HepG2 (cell line): ENCODE results near the gene CHEK2.

Source experiments
- SIN3A ChIP-seq: IDR thresholded peaks from 2 replicates; pipeline ENCODE4 v1.6.1; 2011; ENCODE audit warnings: low read depth, mild to moderate bottlenecking, control low read depth, low read length, borderline replicate concordance
- TF ChIP-seq, protein P1 (sequence below), 2 experiments: IDR thresholded peaks; 2 replicates each; pipeline ENCODE4 v1.6.1; 2011 to 2012; ENCODE audit warnings: low read length in 2 of 2, borderline replicate concordance in 1 of 2, low read depth in 1 of 2, mild to moderate bottlenecking in 1 of 2, moderate library complexity in 1 of 2

DNA sequence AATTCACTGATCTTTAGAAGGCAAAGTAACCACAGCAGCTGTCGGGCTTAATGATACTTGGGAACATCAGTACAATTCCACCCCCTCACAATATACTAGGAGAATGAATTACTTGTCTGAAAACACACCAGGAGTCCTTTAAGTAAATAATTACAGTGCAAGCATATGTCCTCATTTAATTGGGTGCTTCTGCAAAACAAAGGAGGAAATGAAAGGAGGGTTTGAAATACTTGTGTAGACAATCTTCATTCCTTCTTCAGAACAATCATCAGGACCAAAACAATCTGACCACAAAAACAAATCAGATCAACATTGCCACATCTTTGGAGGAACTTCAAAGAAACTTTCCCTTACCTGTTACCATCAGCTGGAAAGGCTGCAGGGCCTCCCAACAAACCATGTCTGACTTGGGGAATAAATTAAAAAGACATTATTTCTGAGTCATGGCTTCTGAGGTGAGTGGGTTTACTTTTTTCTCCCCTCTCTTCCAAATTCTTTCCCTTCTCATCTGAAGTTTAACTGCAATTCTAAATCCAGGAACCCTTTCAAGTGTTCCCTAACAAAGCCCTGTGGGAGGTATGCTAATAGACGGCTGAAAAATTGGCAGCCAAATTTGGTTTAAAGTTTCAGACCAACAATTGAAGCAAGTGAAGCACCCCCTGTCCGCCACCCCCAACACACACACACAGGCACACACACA, 18.4 kb upstream of the CHEK2 start:
- TF ChIP-seq, protein P1, sequence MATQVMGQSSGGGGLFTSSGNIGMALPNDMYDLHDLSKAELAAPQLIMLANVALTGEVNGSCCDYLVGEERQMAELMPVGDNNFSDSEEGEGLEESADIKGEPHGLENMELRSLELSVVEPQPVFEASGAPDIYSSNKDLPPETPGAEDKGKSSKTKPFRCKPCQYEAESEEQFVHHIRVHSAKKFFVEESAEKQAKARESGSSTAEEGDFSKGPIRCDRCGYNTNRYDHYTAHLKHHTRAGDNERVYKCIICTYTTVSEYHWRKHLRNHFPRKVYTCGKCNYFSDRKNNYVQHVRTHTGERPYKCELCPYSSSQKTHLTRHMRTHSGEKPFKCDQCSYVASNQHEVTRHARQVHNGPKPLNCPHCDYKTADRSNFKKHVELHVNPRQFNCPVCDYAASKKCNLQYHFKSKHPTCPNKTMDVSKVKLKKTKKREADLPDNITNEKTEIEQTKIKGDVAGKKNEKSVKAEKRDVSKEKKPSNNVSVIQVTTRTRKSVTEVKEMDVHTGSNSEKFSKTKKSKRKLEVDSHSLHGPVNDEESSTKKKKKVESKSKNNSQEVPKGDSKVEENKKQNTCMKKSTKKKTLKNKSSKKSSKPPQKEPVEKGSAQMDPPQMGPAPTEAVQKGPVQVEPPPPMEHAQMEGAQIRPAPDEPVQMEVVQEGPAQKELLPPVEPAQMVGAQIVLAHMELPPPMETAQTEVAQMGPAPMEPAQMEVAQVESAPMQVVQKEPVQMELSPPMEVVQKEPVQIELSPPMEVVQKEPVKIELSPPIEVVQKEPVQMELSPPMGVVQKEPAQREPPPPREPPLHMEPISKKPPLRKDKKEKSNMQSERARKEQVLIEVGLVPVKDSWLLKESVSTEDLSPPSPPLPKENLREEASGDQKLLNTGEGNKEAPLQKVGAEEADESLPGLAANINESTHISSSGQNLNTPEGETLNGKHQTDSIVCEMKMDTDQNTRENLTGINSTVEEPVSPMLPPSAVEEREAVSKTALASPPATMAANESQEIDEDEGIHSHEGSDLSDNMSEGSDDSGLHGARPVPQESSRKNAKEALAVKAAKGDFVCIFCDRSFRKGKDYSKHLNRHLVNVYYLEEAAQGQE (IDR thresholded peaks at IDR 0.05; ENCODE audit: borderline replicate concordance in 1 of 2, low read depth in 1 of 2, low read length in 2 of 2): no peak
- no peak for TF ChIP-seq SIN3A
